HG03521 (cell line): ENCODE measurements around the gene KCNMB1.

Experiments
- ATAC-seq: cut with Tn5 transposase; IDR thresholded peaks from one replicate; pipeline ENCODE4 v1.9.1; 2021; ENCODE audit warnings: mild to moderate bottlenecking, moderate library complexity; ENCODE audit not compliant: unreplicated experiment

KCNMB1 gene

GRCh38 chr5:170388818-170389549 lies at the start of gene KCNMB1:
KCNMB1 (minus strand) TSS chr5:170389367; CDS start chr5:170385447, 3,920 bp downstream.
- ATAC-seq, result no peak

- no peak for ATAC-seq
These were observed 49.4 kb upstream of the KCNMB1 start for GRCh38 chr5:170438581-170438980.

- no peak for ATAC-seq
These were observed 48.6 kb upstream of the KCNMB1 start for GRCh38 chr5:170437621-170438375.

GRCh38 chr5:170436335-170436734 lies 47.2 kb upstream of the KCNMB1 start:
- ATAC-seq, result no peak

GRCh38 chr5:170434966-170435605 lies 45.9 kb upstream of the KCNMB1 start:
- no peak for ATAC-seq

- no peak for ATAC-seq
These were observed 43.5 kb upstream of the KCNMB1 start for GRCh38 chr5:170432669-170433068.

GRCh38 chr5:170431571-170431970 lies 42.4 kb upstream of the KCNMB1 start:
- ATAC-seq, result no peak

GRCh38 chr5:170430866-170431437 lies 41.8 kb upstream of the KCNMB1 start:
- ATAC-seq, result no peak

GRCh38 chr5:170430256-170430655 lies 41.1 kb upstream of the KCNMB1 start:
- no peak for ATAC-seq

GRCh38 chr5:170429014-170429413 lies 39.8 kb upstream of the KCNMB1 start:
- ATAC-seq, result no peak

- ATAC-seq, result no peak
These were observed 38.6 kb upstream of the KCNMB1 start for GRCh38 chr5:170427672-170428236.

GRCh38 chr5:170426786-170427185 lies 37.6 kb upstream of the KCNMB1 start:
- ATAC-seq, result no peak

- ATAC-seq, result peak; percentile 46
These were observed 37.1 kb upstream of the KCNMB1 start for GRCh38 chr5:170426149-170426767.

- ATAC-seq, result no peak
These were observed 36.6 kb upstream of the KCNMB1 start for GRCh38 chr5:170425731-170426130.

- no peak for ATAC-seq
These were observed 35.5 kb upstream of the KCNMB1 start for GRCh38 chr5:170424629-170425028.

- ATAC-seq, result no peak
These were observed 34.5 kb upstream of the KCNMB1 start for GRCh38 chr5:170423692-170424091.

- no peak for ATAC-seq
These were observed 32.7 kb upstream of the KCNMB1 start for GRCh38 chr5:170421826-170422225.

GRCh38 chr5:170420806-170421412 lies 31.7 kb upstream of the KCNMB1 start:
- ATAC-seq, result no peak

- ATAC-seq, result no peak
These were observed 30.5 kb upstream of the KCNMB1 start for GRCh38 chr5:170419643-170420042.

- ATAC-seq, result no peak
These were observed 29.6 kb upstream of the KCNMB1 start for GRCh38 chr5:170418736-170419135.
